Ammon's horn (tissue), 1 donor: ENCODE results near the gene HORMAD2.
"Not testable (repeated sequence)": the region's sequence is repeated elsewhere in the genome, so short reads cannot be mapped to it uniquely, and the experiment has no call there.

Source experiments
- DNase-seq: peaks from one replicate; pipeline ENCODE4 v3.0.0-alpha.2; 2016; ENCODE audit warnings: low spot score

HORMAD2 gene

DNA sequence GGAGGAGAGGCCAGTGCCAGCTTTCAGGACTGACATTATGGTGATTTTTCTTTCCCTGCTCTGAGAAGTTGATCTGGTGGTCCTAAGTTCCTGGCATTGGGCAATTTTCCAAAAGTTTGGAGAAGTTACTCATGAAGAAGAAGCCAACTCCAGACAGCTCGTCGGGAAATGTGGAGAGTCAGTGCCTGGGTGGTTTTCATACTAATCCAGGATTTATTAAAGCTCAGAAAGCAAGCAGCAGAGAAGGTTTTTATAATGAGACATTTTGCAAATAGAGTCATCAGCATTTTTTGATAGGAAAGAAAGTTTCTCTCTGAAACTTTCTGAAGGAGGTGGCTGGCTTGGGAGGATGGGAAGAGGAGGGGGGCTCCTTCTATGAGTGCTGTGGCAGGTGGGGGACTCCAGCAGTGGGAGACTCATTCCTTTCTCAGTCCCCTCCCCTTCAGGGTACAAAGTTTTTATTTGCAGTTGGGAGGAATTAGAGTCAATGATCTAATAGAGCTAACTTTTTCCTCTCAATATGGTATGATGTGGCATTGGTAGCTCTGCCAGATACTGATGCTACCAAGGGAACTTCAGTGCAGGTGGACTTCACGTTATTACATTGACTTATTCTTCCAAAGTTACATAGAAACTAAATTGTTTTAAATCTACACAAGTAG lies 110.9 kb downstream of the HORMAD2 start:
- no peak for DNase-seq

DNA sequence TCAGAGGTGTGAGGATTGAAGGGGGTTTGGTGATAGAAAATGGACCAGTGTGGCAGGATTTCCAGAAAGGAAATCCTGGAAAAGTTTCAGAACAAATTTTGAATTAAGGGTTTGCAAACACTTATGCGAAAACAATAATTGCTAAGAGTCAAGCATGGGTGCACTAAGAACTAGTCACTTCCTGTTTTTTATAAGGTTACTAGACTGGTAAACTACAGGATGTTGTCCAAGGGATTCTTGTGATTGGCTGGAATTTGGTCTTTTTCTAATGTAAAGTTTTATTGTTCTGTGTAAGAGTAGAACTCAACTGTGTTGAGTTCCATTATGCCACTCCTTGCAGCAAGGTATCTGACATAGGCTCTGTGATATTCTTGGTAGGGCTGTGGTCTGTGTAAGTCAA lies 112.2 kb downstream of the HORMAD2 start:
- no peak for DNase-seq

DNA sequence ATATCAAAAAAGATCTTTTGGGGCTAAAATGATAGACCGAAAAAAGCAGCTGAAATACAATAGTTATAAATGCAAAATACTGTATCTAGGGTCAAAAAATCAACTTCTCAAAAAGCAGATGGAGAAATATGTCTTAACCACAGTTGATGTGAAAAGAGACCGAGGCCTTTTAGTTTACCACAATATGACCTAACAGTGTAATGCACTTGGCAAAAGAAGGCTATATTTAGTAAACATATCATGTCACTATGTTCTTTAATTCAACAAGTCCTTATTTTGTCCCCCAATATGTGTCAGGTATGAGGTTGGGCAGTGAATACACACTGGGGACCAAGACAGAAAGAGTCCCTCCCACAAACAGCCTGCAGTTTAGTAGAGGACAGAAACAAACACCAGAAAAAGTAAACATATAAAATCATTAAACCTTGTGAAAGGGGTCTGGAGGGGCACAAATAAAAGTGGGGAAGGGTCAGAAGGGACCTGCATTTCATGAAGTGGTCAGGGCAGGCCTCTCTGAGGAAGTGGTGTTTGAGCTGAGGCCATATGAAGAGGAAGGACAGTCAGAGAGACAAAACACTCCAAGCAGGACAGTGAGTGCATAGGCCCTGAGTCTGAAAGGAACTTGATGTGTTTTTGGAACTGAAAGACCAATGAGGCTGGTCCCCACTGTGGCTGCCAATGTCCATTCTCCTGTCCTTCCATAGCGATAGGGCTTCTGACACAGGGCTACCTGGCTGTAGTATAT lies 112.9 kb downstream of the HORMAD2 start:
- DNase-seq = no peak

DNA sequence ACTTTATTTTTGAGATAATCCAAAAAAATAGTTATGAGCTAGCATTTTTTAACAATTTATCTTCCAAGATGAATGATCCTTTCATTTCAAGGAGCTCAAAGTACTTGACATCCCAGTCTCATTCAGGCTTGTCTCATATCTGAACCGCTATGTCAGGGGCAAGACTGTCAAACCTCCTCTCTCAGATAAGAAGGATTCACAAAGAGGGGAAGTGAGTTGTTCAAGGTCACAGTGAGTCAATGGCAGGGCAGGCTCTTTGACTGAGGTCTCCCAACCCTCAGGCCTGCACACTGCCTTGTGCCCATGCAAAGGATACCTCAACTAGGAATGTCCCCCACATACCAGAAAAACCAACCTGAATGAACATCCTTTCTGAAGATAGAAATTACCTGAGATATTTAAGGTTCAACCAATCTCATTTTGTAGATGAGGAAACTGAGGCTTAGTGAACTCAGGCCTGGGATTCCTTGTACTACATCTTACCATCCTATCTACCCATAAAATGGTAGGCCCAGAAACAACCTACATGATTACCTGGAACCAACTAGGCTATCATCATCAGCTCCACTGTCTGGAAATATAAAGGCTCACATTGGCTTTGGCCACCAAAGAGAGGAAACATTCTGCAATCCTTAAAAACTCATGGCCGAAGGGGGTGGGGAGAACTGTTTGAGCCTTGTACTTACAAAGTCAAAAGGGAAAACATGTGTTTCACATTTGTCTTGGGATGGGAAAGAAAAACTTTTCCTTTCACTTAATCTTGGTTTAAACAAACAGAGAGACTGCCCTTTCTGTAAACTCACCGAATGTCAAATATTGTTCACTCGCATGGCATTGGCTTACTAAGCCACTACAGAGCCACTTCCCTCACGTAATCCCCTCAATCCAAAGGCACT lies 115.2 kb downstream of the HORMAD2 start:
- no peak for DNase-seq

DNA sequence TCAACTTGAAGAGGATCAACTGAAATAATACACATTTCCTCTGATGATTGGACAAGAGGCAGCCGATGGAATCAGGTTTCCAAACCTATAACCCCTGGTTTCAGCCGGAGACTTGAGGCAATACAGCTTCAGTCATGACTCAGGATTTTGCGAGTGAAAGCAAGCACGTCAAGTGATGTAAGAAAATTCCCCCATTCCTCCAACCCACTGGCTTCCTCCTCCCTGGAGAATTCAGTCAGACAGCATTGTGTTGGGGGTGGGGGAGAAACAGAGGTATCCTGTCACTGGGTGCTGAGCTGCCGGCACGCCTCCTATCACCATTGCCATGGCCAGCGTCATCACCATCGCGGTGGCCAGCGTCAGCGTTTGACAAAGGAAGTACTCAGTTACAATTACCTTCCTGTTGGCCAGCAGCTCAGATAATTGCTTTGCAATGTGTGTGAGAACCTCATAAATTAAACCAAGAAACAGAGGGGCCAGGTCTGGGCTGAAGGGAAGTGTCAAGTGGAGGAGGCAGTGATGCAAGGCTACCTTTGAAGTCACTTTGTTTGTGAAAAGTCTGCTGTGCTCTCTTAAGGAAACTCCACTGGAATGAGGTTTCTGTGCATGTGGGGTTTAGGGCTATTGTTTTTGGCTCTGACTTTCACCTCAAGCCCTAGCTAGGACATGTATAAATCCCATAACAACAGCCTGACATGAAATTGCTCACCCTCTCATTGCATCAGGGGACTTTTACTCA lies 116.0 kb downstream of the HORMAD2 start:
- DNase-seq = no peak

DNA sequence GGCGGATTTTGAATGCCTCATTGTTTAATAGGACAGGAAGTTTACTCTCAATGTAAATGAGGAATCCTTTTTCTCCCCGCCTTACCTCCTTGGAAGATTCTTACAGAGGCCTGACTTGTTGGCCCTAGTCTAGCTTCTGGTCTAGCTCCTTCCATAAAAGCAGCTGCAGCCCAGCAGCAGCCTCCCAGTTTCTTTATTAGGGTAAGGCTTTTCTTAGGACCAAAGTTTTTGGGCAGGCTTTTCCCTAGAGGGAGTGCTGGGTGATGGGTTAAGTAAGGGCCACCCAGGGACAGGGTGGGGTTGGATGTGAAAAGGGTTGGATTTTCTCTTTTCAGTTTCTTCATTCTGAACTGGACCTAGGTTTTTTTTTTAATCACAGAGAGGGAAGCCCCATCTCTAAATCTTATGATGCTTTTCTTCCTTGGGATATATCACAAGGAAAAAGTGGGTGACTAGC lies 116.6 kb downstream of the HORMAD2 start:
- no peak for DNase-seq

DNA sequence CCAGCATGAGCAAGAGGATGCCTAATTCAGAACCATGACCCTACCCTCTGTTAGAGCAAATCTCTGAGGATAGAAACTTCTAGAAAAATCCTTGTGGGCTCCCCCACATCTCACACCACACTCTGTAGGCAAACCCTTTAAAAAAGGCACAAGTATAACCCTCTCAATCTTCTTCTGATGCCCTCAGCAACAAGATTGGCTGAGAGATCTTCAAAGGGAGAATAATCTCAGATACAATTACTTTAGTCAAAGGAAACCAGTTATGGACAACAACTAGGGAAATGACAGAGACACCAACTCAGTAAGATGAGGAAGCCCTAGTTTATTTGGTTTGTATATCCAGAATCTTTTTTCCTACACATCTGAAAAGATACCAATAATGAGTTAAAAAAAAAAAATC lies 117.1 kb downstream of the HORMAD2 start:
- no peak for DNase-seq

DNA sequence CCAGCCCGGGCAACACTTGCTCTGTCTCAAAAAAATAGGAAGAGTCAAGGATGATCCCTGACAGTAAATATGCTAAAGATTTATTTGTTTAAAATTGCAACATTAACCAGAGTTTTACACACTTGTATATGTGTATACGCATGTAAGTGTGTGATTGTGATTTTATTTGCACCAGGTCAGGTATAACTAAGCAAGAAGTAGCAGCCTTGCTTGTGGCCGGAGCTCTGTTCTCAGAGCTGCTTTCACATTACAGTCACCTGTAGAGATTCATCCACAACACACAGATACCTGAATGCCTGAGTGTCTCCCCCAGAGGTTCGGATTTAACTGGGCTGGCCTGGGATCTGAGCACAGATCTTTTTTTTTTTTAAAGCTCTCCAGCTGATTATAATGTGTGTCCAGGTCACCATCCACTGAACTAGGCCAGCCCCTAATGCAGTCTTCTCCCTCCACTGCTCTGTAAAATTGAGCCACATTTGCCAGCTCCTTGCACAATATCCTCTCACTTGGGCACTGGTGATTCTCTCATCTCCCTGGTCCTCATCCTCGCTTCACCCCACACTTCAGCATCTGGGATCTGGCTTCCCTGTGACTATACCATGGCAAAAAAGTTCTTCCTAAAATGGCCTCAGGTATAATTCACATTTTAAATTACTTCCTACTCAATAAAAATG lies 118.0 kb downstream of the HORMAD2 start:
- DNase-seq = no peak

DNA sequence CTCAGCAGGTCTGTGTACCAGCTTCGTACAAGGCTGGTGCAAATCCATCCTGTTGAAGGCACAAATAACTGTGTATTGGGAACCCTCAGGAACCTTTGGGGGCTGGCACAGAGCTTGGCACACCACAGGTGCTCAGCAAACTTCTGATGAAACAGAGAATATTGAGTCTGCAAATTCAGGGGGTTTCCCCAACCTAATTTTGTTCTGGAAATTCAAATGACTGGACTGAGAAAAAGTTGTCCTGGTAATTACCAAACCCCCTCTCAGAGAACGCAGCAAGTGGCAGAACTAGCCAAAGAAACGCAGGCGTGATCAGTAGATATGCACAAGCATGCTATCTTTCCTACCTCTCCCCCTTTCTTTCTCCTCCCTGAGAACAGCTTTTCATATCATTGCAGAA lies 118.7 kb downstream of the HORMAD2 start:
- no peak for DNase-seq

DNA sequence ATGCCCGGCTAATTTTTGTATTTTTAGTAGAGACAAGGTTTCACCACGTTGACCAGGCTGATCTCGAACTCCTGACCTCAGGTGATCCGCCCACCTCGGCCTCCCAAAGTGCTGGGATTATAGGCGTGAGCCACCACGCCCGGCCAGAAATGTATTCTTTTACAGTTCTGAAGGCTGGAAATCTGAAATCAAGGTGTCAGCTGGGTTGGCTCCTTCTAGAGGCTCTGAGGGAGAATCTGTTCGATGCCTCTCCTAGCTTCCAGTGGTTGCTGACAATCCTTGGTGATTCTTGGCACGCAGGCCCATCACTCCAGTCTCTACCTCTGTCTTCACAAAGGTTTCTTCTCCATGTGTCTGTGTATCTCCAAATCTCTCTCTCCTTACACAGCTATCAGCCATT lies 120.6 kb downstream of the HORMAD2 start:
- DNase-seq = not testable (repeated sequence)

DNA sequence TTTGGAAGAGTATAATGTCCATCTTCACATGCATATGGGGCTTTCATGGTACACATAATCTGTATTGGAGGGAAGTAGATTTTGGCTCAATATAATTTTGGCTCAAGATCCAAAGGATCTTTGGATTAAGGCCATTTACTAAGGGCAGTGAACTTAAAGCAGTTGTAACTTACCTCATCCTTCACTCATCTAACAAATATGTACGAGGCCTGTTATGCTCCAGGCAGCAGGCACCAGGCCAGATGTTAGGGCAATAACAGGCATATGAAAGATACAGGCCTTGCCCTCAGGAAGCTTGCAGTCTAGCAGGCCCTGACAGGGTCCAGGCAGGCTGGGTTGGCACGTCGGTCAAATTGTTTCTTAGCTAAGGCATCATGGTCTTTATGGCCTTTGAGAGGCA lies 121.7 kb downstream of the HORMAD2 start:
- DNase-seq = no peak

DNA sequence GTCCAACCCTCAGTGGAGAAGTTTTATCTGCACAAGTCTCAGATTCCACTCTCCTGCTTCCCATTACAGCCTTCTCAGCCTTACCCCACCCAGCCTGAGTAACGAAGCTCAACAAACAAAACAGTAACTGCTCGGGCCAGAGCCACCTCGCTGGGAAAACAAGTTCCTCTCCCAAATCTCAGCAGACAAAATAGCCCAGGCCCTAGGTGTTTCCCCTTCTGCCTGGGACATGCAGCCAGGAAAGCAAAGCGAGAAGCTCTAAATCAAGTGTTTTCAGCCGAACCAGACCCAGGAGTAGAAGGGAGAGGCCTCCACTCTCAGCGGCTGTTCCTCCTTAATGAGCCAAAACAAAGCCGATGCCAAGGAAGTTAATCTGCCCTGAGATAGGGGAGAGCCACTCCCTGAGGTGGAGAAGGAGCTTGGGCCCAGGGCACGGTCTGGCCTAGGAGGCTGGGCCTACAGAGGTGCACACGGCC lies 122.3 kb downstream of the HORMAD2 start:
- DNase-seq = no peak

DNA sequence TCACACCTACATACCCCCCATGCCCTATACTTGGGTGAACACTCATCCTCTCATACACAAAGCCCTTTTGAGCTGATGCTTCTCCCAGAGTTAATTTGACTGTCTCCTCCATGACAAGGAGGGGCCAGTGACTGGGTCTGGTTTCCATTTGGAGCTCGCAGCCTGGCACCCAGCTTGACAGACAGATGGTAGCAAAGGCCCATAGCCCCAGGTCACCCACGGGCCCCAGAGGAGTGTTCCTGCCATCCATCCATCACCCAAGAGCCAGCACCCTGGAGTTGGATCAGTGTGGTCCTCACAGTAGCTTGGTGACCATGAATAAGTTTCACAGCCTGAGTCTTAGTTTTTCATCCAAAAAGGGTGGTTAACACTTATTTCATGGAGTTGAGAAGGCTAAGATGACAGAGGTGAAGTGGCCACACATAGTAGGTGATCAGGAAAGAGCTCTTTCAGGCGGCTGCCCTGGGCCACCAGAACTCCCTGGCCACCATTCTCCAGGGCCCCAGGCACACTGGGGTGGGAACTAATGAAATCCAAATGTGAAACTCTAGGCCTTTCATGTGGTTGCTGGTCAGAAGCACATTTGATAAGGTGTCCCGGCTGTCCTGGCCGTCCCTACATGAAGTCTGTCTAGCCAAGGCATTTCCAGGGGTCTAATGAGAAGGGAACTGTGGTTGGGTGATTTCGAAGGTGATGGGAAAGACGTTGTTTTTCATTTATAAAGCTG lies 123.9 kb downstream of the HORMAD2 start:
- DNase-seq = no peak

DNA sequence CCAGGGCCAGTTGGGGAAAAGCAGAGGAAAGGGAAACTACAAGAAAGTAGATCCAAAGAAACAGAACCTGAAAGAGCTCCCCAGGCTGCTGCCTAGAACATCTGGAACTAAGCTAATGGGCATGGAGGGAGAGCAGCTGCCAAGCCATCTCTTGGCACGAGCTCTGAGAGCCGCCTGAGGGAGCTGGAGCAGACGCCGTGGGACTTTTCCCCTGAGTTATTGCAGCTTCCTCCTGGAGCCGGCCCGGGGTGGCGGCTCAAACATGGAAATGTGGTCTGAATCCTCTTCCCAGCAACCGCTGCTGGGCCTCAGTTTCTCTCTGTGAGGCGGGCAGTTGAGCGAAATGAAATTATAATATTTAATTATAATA lies 124.5 kb downstream of the HORMAD2 start:
- DNase-seq = no peak

DNA sequence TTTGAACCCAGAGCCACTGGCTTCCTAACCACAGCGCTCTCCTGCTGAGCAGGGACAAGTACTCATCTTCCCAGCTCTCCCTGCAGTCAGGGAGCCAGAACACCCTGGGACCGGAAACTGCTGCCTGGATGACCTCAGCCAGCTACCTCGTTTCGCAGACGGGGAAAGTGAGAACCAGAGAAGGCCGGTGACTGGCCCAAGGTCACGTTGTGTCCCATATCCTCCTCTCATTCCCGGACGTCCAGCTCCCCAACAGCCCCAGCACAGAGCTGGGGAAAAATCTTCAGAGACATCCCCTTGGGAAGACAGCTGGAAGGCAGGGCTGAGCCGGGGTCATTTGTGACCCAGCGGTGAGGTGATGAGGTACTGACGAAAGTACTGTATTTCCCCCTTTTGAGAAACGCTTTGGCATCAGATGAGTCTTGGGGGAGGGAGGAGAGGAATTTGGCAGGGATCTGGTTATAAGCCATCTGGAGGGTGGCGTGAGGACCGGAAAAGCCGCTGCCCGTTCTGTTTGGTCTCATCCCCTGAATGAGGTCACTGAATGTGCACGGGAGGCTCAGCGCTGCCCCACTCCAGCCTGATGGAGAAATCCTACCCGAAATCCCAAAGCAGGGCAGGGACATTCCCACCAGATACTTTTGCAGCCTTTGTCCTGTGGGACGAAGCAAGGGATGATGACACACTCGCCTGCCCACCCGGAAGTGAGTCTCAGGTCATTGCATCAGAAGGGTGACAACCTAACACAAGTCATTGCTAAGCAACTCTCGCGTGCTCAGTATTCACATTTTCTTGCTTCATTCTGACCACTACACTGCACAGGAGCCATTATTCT lies 125.2 kb downstream of the HORMAD2 start:
- no peak for DNase-seq

DNA sequence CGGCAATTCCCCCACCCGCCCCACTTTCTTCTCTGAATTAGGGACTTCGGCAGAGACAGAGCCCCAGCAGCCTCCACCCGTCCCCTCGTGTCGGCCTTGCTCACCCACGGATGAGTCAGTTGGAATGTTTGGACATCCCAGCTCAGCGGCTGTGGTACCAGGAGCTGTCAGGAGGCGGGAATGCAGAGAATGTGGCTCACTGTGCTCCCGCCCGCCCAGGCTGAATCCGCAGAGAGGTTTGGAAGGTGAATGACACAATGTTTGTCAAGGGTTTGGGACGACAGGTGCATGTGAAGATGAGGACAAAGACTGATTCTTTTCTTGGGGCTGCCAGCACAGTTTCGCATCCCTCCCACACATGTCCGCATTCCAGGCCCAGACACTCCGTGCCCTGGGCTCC lies 126.7 kb downstream of the HORMAD2 start:
- no peak for DNase-seq

DNA sequence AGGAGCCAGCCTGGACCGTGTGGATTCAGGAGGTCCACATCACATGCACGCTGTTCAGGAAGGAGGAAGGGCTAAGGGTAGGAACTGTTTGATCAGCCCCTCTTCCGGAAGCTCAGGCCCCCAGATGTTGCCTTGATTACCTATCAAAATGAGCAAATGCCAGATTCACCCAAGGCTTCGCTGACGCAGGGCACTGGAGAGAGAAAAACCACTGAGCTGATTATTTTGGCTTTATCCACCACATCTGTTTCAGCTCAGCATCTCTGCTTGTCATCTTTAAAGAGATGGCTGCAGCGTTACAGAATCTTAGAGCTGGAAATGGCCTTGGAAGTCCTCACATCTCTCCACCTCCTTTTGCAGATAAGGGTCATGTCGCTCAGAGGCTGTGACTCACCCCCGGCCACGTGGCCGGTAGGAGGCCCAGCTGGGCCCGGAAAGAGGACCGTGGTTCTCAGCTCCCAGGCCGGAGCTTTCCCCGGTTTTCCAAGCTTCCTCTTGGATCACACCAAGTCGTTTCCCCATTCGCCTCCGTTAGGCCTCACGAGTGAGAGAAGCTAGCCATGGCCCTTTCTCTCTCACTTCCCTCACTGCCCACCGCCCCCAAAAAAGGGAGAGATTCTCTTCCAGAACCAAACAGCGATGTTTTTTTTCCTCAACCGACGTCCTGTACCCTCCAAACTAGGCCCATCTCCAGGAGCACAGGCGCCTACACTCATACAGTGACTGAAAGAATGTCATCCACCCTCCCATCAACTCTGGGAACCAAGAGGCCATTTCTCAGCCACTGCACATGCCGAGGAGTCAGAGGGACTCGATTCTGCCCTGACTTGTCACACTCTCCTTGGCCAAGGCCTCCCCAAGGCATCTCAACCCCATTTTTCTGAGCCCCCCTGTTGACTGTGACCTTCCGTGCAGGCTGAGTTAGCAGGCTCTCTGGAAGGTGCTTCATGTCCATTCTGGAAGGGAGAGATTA lies 128.7 kb downstream of the HORMAD2 start:
- no peak for DNase-seq

DNA sequence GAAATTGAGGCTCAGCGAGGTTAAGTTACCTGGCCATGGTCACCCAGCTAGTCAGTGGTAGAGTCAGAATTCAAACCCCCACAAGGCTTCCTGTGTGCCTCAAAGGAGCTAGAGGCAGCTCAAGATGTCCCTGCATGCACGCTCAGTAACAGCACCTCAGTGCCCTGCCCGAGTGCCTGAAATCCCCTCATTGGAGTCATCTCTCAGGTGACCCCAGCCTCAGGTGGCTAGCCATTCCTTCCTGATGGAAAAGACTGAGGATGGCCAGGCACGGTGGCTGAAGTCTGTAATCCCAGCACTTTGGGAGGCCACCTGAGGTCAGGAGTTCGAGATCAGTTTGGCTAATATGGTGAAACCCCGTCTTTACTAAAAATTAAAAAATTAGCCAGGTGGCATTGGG lies 129.4 kb downstream of the HORMAD2 start:
- DNase-seq = no peak
